DMS 273 (cell line): ENCODE data around the gene KCNK18.

Experiments
- DNase-seq: peaks from one replicate; lab custom pipeline; 2025; ENCODE audit not compliant: unreplicated experiment; lab: John Stamatoyannopoulos, UW

Gene KCNK18

GRCh38 chr10:117197189-117197588, at the start of gene KCNK18:
Gene KCNK18, plus strand, starts transcription at chr10:117197489. Its CDS starts 0 bp downstream, at chr10:117197489.
- no peak for DNase-seq

- no peak for DNase-seq
These were observed 49.0 kb upstream of the KCNK18 start for GRCh38 chr10:117148284-117148683.

GRCh38 chr10:117152668-117153067, 44.6 kb upstream of the KCNK18 start:
- peak; percentile 15 for DNase-seq

- DNase-seq, result no peak
These were observed 39.0 kb upstream of the KCNK18 start for GRCh38 chr10:117158297-117158696.

- DNase-seq, result no peak
These were observed 37.9 kb upstream of the KCNK18 start for GRCh38 chr10:117159390-117159789.

- no peak for DNase-seq
These were observed 36.7 kb upstream of the KCNK18 start for GRCh38 chr10:117160567-117160966.

- no peak for DNase-seq
These were observed 35.8 kb upstream of the KCNK18 start for GRCh38 chr10:117161386-117162033.

GRCh38 chr10:117162093-117163060, 34.9 kb upstream of the KCNK18 start:
- DNase-seq, result peak; percentile 65

GRCh38 chr10:117163061-117163953, 34.0 kb upstream of the KCNK18 start:
- DNase-seq, result peak; percentile 71

GRCh38 chr10:117163954-117164548, 33.2 kb upstream of the KCNK18 start:
- DNase-seq, result no peak

- DNase-seq, result no peak
These were observed 32.4 kb upstream of the KCNK18 start for GRCh38 chr10:117164592-117165537.

GRCh38 chr10:117165538-117166417, 31.5 kb upstream of the KCNK18 start:
- DNase-seq, result peak; percentile 83

- peak; percentile 31 for DNase-seq
These were observed 30.6 kb upstream of the KCNK18 start for GRCh38 chr10:117166418-117167345.

GRCh38 chr10:117167346-117167788, 29.9 kb upstream of the KCNK18 start:
- DNase-seq, result no peak

- DNase-seq, result peak; percentile 80
These were observed 29.3 kb upstream of the KCNK18 start for GRCh38 chr10:117167789-117168674.

GRCh38 chr10:117168729-117169128, 28.6 kb upstream of the KCNK18 start:
- DNase-seq, result no peak
